ENCODE measurements around the gene TMEM14B.
"Not testable (repeated sequence)": the region's sequence is repeated elsewhere in the genome, so short reads cannot be mapped to it uniquely, and the experiment has no call there.

Gene TMEM14B

DNA sequence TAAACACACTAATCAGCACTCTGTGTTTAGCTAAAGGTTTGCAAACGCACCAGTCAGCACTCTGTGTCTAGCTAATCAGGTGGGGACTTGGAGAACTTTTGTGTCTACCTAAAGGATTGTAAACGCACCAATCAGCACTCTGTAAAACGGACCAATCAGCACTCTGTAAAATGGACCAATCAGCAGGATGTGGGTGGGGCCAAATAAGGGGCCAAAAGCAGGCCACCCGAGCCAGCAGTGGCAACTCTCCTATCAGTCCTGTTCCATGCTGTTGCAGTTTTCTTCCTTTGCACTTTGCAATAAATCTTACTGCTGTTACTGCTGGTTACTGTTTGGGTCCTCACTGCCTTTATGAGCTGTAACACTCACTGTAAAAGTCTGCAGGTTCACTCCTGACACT is 6.0 kb upstream of the TMEM14B start:
- DNase-seq; intact Hi-C loops (cut with DNase I): not testable (repeated sequence)

GRCh38 chr6:10742251-10742650 is 5.4 kb upstream of the TMEM14B start:
- intact Hi-C loops (cut with DNase I) = no loop called here
- DNase-seq = no peak

DNA sequence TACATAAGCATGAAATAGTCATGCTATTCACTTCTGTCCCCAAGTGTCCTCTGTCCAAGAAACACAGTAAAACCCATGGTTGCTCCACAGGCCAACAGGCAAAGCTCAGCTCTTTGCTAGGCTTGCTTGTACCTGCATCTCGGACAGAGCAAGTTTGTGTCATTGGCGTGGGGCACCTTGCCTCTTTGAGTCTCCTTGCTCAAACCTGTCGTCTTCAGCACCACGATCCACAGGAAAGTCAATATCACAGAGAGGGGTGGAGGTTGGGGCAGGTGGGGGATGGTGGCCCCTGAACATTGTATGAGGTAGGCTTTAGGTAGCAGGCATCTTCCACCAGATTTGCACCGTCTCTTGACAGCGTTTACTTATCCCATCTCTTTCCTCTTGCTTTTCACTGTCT is 4.1 kb upstream of the TMEM14B start:
- intact Hi-C loops (cut with DNase I) = no loop called here
- DNase-seq = no peak

DNA sequence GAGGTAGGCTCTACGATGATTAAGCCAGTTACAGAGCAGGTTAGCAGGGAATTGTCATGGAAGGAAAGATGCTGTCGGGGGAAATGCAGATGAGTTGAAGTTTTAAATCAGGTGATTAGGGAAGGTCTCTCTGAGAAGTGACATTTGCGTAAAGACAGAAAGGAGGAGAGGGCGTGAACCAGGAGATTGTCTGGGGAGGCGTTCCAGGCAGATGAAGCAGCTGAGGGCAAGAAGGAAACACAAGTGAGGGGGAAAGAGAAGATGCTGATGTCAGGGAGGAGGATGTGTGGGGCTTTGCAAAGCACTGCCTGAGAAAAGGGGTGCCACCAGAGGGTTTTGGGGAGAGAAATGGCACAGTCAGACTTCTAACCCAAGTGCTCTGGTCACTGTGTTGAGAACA is 2.5 kb upstream of the TMEM14B start:
- intact Hi-C loops (cut with DNase I) = no loop called here
- DNase-seq = peak in 15 of 42 donors; percentile 8 to 62 (median 29)

DNA sequence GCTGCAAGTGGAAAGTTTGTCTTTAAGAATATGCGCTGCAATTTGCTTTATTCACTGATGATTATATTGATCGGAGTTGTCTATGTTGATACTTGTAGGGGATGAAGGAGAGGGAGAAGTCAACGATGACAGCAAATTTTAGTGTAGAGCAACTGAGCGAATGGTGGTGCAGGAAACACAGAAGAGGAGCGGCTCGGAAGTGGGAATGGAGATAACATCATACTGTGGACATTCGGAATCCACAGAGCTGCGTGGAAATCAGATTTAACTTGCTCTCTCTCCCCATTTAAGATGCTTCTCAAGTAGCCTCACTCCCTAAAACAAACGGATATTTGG is 722 bp upstream of the TMEM14B start:
- intact Hi-C loops (cut with DNase I) = loop anchor here (1.0 to 2.0 kb wide), 2 partner anchors 24 to 53 kb away; partner anchors contain the start of genes C6orf52, PAK1IP1 and TMEM14C
- DNase-seq = peak in 5 of 42 donors; percentile 13 to 32 (median 18)

DNA sequence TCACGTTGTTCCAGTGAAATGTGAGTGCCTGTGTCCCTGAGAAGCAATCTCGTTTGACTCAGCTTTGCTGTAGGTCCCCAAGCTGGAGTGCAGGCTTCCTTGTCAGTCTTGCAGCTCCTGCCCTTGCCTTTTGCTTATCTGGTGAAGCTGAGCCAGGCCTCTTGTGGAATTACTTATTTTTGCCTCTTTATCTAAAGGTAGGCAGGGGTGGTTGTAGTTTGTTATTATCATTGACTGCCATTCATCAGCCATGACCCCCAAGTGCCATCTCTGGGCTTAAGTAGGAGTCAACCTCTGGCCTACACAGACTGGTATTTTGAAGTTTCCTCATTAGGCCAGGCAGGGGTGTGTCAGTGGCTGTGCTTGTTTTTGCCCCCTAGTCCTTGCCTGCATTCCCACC is 2.1 kb downstream of the TMEM14B start:
- intact Hi-C loops (cut with DNase I) = no loop called here
- DNase-seq = no peak

- intact Hi-C loops (cut with DNase I); DNase-seq: not testable (repeated sequence)
These were observed 3.0 kb downstream of the TMEM14B start for GRCh38 chr6:10750568-10750967.

DNA sequence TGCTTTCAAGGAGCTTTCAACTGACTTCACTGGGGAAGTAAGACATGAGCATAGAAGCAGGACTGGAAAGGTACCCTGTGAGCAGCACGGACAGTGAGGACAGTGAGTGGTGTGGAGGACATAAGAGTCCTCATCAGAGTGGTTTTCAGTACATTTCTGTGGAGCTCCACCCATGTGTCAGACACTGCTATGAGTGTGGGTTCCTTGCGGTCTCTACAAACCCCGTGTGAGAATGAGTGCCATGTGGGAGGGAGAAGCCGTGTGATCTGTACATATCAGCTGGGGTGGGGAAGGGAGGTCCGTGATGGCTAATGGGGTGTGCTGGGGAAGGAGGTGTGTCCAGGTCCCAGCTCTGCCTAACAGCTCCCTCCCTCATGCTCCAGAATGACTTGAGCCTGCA is 4.2 kb downstream of the TMEM14B start:
- DNase-seq; intact Hi-C loops (cut with DNase I): not testable (repeated sequence)

DNA sequence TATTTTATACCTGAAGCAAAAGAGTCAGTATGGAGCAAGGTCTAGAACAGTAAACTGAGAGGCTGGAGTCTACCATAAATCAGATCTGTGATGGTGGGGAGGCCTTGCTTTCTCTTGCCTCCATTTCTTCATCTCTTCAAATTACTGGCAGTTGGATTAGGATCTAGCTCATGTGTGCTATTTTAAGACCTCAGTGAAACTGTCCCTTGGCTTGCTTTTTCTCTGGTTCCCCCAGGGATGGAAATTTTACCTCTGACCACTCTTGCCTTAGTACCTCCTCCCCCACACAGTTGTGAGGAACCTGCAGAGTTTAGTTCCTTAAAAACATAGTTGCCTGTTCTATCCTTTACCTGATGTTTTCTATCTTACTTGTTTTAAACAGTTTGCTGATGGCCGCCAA is 8.5 kb downstream of the TMEM14B start:
- intact Hi-C loops (cut with DNase I) = no loop called here

GRCh38 chr6:10759312-10759839 is 11.8 kb downstream of the TMEM14B start:
- intact Hi-C loops (cut with DNase I) = no loop called here
- DNase-seq = peak in 2 of 42 donors; percentile 6 to 7

More for the DNA sequence above, 8.5 kb downstream of the TMEM14B start:
- DNase-seq = no peak

GRCh38 chr6:10759884-10760329 is 12.3 kb downstream of the TMEM14B start:
- DNase-seq = no peak
- intact Hi-C loops (cut with DNase I) = no loop called here

DNA sequence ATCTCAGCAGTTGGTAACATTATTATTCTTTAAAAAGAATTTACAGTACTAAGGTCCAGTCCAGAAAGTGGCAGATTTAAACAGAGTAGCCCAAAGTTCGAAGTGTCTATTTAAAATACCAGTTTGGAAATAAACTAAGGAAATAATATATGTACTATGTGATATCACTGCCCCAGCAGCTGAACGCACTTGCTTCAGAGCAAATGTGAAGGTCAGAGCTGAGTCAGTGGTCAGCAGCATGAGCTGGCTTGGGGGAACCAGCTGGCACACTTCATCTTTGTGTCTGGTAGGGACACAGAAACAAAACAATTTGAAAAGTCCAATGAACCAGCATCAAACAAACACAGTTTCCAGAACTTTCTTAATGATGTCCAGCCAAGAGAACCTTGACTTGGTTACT is 15.4 kb downstream of the TMEM14B start:
- intact Hi-C loops (cut with DNase I) = no loop called here
- DNase-seq = peak in 1 of 42 donors; percentile 42

DNA sequence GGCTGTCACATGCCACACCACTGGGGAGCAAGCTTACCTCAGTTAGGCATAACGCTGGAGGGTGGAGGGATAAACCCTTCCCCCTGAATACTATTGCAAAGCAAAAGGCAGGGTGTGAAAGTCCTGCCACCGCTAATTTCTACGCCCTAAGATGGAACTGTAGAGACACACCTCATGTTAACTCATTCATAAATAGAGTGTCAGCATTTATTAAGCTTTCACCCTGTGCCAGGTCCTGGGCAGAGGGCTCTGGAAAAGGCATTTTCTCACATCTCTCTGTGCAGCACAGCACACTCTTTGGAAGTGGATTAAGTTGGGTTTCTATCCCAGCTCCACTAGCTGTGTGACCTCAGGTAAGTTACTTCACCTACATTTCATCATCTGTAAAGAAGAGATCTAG is 21.8 kb downstream of the TMEM14B start:
- DNase-seq = no peak
- intact Hi-C loops (cut with DNase I) = no loop called here

DNA sequence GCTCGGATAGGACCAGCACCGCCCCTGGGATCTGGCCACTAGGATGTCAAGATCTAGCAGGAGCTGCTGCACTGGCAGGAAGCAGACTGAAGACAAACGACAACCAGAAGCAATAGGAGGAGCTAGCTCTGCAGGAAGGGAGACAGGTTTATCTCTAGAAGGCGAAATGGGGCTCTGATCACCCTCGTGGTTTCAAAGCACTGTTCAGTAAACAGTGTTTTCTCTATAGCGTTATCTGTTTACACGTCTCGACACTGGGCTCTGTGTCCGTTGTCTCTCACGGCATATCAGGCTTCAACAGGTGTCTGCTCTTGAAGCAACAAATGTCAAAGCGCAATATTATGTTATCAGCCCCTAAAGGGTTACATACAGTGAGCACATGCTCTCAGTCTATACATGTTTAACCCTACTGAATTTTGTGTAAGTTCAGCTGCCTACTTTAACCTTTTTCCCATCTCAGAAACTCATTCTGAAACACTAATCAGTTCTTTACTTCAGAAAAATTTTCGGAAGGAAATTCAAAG is 23.8 kb downstream of the TMEM14B start:
- DNase-seq = no peak
- intact Hi-C loops (cut with DNase I) = no loop called here

DNA sequence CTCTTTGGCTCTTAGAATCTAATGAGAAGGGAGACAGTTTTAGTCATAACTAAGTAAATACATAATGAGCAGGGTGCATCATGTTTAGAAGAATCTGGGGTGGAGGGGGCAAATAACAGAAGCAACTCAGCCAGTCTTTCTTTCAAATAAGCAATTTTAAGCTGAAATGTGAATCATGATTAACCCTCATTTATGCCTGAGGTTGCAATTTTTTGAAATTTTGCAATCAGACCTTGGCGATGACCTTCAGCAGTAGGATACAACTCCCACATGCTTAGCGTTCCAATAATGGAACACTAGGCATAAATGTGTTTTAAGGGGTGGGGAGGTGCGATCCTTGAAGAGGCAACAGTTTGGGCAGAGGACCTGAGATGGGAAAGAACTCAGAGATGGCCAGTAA is 30.6 kb downstream of the TMEM14B start:
- no peak for DNase-seq
- intact Hi-C loops (cut with DNase I) = no loop called here

GRCh38 chr6:10779076-10779475 is 31.5 kb downstream of the TMEM14B start:
- intact Hi-C loops (cut with DNase I) = no loop called here
- DNase-seq = no peak

DNA sequence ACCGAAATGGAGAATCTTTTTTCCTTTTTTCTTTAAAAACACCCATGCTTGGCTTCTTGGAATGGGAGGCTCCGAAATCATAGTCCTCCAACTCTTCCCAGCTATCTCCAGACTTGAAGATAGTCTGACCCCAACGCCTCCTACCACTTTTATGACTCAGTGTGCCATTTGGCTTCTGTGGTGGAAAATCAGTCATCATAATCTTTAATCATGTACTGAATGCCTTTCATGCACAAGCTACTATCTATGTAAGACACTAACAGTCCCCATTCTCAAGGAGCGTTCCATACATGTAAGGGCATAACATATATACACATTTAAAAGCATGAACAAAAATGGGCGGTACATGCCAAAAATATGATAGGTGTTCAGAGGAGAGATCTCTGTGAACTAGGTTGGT is 44.1 kb downstream of the TMEM14B start:
- intact Hi-C loops (cut with DNase I) = no loop called here
- no peak for DNase-seq

GRCh38 chr6:10792101-10792500 is 44.5 kb downstream of the TMEM14B start:
- no peak for DNase-seq
- intact Hi-C loops (cut with DNase I) = no loop called here

- peak in 1 of 42 donors; percentile 5 for DNase-seq
- intact Hi-C loops (cut with DNase I) = no loop called here
These were observed 45.4 kb downstream of the TMEM14B start for GRCh38 chr6:10793035-10793434.

DNA sequence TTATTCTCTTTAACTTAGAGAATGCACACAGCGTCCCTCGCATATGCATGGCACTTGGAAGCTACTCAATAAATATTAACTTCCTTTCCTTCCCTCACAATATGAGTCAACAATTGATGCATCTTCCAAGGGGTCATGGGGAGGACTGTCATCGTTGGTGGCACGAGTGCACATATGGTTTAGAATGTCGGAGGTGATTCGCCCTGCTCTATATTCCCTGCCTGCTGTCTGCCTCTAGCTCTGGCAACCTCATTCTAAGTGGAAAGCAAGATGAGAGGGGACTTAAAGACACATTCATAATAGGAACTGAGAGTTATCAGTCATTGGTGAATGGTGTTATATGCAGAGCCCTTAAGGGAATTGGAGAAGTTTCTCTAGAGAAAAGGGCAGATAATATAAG is 46.1 kb downstream of the TMEM14B start:
- no peak for DNase-seq
- intact Hi-C loops (cut with DNase I) = no loop called here

GRCh38 chr6:10794239-10794638 is 46.6 kb downstream of the TMEM14B start:
- DNase-seq = no peak
- intact Hi-C loops (cut with DNase I) = no loop called here

- intact Hi-C loops (cut with DNase I) = no loop called here
These were observed 53.2 kb downstream of the TMEM14B start for GRCh38 chr6:10800810-10801209.

More at GRCh38 chr6:10800810-10801209, 53.2 kb downstream of the TMEM14B start:
- no peak for DNase-seq
